ENCODE measurements around the gene TSEN2. TPM values are rescaled to one million over a fixed set of nuclear protein-coding genes. Genes with fewer than 3 reads are reported as not detected.

TSEN2 gene
- total and polyA plus RNA-seq, 8 donors = 10.7 to 43.0 (median 17.7) TPM

GRCh38 chr3:12509466-12509865 is 25.2 kb downstream of the TSEN2 start:
- Histone ChIP-seq H3K4me1 (peaks cover 0 to 36% (median 6%) of the 10 kb centered on the region in 4 donors), H3K27ac (peak overlapping the region in 3 of 5 donors; percentile 36 to 81 (median 64)), H3K4me3 (no peak overlapping the region), H3K27me3 (no peaks in the 10 kb centered on the region), H3K9me3 (no peaks in the 10 kb centered on the region), H3K36me3 (peaks cover 3 to 67% (median 49%) of the 10 kb centered on the region in 4 donors)
- intact Hi-C loops (cut with DNase I; ENCODE audit: low total_unique reads) = no loop called here
- no peak for DNase-seq
- no peak for TF ChIP-seq CTCF (IDR thresholded peaks at IDR 0.05)
- no peak for TF ChIP-seq POLR2A (IDR thresholded peaks at IDR 0.05)
- no peak for TF ChIP-seq EP300 (IDR thresholded peaks at IDR 0.05)
- no peak for TF ChIP-seq POLR2AphosphoS5 (IDR thresholded peaks at IDR 0.05)
- WGBS, 5 donors = 67 to 76% (median 70%) methylated on average over 3 of the region's 3 CpGs

- H3K4me3 ChIP-seq = no peak overlapping the region
- peaks cover 2 to 48% (median 12%) of the 10 kb centered on the region in 4 donors for H3K4me1 ChIP-seq
- no peaks in the 10 kb centered on the region for H3K27me3 ChIP-seq
- no peak overlapping the region for H3K27ac ChIP-seq
- intact Hi-C loops (cut with DNase I; ENCODE audit: low total_unique reads) = no loop called here
- 92 to 97% (median 96%) methylated on average over 4 of the region's 4 CpGs for WGBS, 5 donors
- H3K36me3 ChIP-seq = peaks cover 0 to 44% (median 29%) of the 10 kb centered on the region in 4 donors
- DNase-seq = no peak
- no peaks in the 10 kb centered on the region for H3K9me3 ChIP-seq
- TF ChIP-seq CTCF (IDR thresholded peaks at IDR 0.05) (no peak), POLR2AphosphoS5 (IDR thresholded peaks at IDR 0.05) (no peak), EP300 (IDR thresholded peaks at IDR 0.05) (no peak), POLR2A (IDR thresholded peaks at IDR 0.05) (no peak)
Measured at GRCh38 chr3:12512534-12513118, 28.3 kb downstream of the TSEN2 start.

GRCh38 chr3:12513694-12514446 is 29.6 kb downstream of the TSEN2 start:
- H3K36me3 ChIP-seq = peaks cover 0 to 35% (median 25%) of the 10 kb centered on the region in 4 donors
- 77 to 84% (median 79%) methylated on average over 5 of the region's 5 CpGs for WGBS, 5 donors
- peaks cover 6 to 45% (median 17%) of the 10 kb centered on the region in 4 donors for H3K4me1 ChIP-seq
- H3K9me3 ChIP-seq = no peaks in the 10 kb centered on the region
- no peak for TF ChIP-seq POLR2A (IDR thresholded peaks at IDR 0.05)
- TF ChIP-seq POLR2AphosphoS5 (IDR thresholded peaks at IDR 0.05) = no peak
- TF ChIP-seq CTCF (IDR thresholded peaks at IDR 0.05) = no peak
- TF ChIP-seq EP300 (IDR thresholded peaks at IDR 0.05) = no peak
- DNase-seq = no peak
- intact Hi-C loops (cut with DNase I; ENCODE audit: low total_unique reads) = no loop called here
- no peak overlapping the region for H3K4me3 ChIP-seq
- H3K27me3 ChIP-seq = no peaks in the 10 kb centered on the region
- H3K27ac ChIP-seq = no peak overlapping the region

- Histone ChIP-seq H3K4me3 (no peak overlapping the region), H3K27ac (no peak overlapping the region), H3K27me3 (no peaks in the 10 kb centered on the region), H3K36me3 (peaks cover 0 to 29% (median 22%) of the 10 kb centered on the region in 4 donors), H3K4me1 (peaks cover 6 to 30% (median 18%) of the 10 kb centered on the region in 4 donors), H3K9me3 (no peaks in the 10 kb centered on the region)
- TF ChIP-seq CTCF (IDR thresholded peaks at IDR 0.05) (no peak), POLR2AphosphoS5 (IDR thresholded peaks at IDR 0.05) (no peak), POLR2A (IDR thresholded peaks at IDR 0.05) (no peak), EP300 (IDR thresholded peaks at IDR 0.05) (no peak)
- intact Hi-C loops (cut with DNase I; ENCODE audit: low total_unique reads) = no loop called here
- no peak for DNase-seq
Measured at GRCh38 chr3:12515631-12516030, 31.4 kb downstream of the TSEN2 start.

All from stomach (tissue), 9 donors.